SHP77 treated with DMSO at 0.1 percent for 48 hours (cell line): ENCODE results near the gene RSPO4.
"Not testable (repeated sequence)": the region's sequence is repeated elsewhere in the genome, so short reads cannot be mapped to it uniquely, and the experiment has no call there.

ENCODE experiments used
- DNase-seq: peaks from one replicate; lab custom pipeline; 2025; lab: John Stamatoyannopoulos, UW

Gene RSPO4

DNA sequence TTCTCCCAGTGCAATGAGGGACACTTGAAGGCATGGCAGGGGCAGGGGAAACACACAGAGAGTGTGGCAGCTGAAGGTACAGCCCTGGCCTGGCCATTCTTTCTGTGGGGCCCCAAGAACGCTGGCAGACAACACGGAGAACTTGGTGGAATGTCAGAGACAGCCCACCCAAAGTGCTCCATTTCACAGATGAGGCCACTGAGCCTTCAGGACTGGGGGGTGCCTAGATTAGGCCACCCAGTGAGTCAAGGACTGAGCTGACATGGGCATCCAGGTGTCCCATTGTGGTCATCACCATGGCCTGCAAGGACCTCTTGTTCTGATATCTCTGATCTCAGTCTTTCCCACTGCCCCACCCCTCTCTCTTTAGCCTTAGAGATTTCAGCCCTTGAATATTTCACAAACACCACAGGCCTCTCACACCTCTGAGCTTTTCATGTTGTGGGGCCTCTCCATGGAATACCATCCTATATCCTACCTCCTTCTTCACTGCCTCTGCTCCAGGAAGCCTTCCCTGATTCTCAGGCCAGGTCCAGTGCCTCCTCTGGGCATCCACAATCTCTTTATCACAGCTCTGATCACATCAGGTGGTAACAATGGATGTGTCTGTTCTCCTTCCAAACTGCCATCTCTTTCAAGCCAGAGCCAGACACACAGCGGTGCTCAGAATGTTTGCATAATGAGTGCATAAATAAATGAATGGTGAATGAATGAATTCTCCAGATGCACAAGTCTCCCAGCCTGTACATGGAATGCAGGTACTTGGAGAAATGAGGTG is 2.0 kb upstream of the RSPO4 start:
- DNase-seq = no peak

- DNase-seq = no peak
Measured at GRCh38 chr20:1002682-1003561, 811 bp upstream of the RSPO4 start.

GRCh38 chr20:1001116-1001515 is 995 bp downstream of the RSPO4 start:
- no peak for DNase-seq

- no peak for DNase-seq
Measured at GRCh38 chr20:998231-998830, 3.8 kb downstream of the RSPO4 start.

DNA sequence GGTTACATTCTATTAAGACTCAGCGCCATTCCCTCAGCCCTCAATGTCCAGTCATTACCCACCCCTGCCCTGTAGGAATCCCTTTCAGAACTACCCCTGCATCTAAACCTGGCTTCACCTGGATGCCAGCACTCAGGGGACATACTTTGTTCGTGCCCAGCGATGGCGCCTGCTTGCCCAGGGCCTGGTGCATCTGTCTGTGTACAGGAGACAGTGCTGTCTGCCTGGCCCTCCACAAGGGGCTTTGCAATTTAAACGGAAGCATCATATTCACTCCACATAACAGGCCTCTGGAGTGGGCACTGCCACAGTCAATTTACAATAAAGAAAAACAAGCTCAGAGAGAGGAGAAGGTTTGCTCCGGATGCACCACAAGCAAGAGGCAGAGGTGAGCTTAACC is 4.6 kb downstream of the RSPO4 start:
- no peak for DNase-seq

DNA sequence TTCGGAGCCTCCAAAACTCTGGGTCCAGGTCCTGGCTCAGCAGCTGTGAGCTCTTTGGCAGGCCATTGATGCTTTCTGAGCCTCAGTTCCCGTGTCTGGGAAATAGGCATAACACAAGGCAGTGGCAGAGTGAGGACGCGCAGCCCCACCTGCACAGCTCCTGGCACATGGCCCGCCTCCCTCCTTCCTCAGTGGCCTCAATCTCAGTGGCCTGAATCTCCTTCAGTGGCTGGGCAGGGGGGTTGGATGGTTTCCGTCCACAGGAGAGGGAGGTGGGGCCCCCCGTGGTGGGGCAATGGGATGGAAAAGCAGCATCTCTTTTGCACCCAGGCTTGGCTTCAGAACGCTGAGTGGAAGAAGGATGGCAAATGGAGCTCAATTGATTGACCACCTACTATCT is 5.1 kb downstream of the RSPO4 start:
- DNase-seq = no peak

DNA sequence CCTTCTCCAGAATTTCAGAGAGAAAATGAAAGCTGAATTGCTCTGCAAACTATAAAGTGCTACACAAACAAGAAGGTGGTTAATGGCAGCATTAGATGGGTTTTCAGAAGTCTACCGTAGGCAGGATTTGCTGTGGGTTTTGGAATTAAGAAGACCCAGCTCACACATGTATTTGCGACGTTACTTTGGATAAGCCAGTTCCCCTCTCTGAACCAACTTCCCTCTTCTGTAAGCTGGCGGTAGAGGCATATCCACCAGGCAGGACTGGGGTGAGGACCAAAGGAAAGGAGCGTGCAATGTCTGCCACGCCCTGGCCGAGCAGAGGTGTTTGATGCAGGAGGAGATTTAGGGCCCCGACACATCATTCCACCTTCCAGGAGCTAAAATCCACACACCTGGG is 6.9 kb downstream of the RSPO4 start:
- no peak for DNase-seq

GRCh38 chr20:992801-993535 is 9.1 kb downstream of the RSPO4 start:
- no peak for DNase-seq

- DNase-seq = no peak
Measured at GRCh38 chr20:991850-992249, 10.3 kb downstream of the RSPO4 start.

DNA sequence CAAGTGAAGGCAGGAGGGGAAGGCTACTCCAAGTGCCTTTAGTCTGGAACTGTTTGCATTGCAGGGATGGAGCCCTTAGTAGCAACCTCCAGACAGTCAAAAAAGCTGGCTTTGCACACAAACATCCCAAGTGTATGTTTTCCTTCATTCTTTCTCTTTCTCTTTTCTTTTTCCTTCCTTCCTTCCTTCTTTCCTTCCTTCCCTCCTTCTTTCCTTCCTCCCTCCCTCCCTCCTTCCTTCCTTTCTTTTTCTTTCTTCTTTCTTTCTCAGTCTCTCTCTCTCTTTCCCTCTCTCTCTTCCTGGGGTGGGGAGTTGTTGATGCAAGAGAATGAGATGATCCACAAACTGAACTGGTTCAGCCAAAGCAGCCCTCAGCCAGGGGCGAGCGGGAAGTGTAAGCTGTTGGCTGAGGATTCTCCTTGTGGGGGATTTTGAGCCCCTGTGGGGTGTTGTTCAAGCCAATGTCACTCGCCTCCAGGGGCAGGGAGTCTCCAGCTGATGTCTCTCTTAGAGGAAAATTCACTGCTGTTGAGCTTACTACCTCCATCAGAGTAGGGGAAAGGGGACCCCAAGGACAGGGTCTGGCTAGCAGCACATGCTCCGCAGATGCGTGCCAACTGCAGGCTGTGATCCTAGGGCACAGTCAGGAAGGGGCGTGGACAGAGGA is 11.7 kb downstream of the RSPO4 start:
- no peak for DNase-seq

- DNase-seq = no peak
Measured at GRCh38 chr20:988272-988671, 13.8 kb downstream of the RSPO4 start.

GRCh38 chr20:987677-988076 is 14.4 kb downstream of the RSPO4 start:
- DNase-seq = no peak

- DNase-seq = no peak
Measured at GRCh38 chr20:986733-987355, 15.3 kb downstream of the RSPO4 start.

- not testable (repeated sequence) for DNase-seq
Measured at GRCh38 chr20:984994-985393, 17.1 kb downstream of the RSPO4 start.

DNA sequence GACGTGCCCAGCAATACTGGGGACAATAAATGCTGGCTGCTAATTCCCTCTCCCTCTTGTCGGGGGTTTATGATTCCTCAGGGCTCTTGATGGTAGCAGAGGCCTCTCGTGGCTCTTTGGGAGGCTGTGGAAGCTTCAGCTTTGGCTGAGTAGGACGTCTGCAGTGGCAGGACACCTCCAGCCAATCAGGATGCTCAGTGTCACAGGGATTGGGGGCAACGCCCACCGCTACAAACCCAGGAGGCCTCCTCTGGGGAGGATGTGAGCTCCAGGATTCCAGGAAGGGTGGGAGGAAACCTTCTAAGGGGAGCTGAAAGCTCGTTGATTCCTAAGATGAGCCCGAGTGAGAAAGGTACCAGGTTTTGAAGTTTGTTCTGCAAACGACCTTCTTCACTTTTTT is 19.4 kb downstream of the RSPO4 start:
- no peak for DNase-seq

- DNase-seq = no peak
Measured at GRCh38 chr20:977021-977420, 25.1 kb downstream of the RSPO4 start.

DNA sequence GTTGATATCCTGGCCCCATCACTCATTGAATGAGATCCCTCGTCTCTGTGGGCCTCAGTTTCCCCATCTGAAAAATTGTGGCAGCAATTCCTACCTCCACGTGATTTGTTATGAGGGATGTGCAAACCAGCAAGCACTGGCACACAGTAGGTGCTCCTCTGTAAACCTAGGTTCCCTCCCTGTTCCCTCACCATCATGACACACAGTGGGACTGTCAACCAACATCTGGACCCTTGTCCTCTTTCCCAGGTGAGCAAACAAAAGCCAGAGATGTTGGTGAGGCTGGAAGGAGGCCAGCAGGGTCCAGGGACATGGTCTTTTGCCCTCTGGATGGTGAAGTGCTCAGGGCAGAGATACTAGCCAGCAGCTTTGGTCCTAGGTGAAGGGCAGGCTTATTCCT is 26.1 kb downstream of the RSPO4 start:
- DNase-seq = no peak

DNA sequence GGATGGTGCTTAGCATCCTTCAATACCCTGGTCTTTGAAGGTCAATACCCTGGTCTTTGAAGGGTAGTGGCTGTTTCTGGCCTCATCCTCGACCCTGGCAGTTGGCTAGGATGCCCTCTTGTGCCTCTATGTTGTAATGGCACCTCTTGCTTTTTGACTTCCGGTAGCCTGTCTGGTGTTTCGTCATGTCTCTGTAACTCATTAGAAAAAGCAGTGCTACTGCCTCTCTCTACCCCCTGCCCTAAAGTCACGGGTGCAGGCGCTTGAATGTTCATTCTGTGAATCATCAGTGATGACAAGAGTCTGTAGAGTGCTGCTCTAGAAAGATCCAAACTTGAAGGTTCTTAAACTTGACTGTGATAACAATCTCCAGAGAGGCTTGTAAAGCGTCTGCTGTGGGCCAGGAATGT is 28.3 kb downstream of the RSPO4 start:
- DNase-seq = peak; percentile 35

DNA sequence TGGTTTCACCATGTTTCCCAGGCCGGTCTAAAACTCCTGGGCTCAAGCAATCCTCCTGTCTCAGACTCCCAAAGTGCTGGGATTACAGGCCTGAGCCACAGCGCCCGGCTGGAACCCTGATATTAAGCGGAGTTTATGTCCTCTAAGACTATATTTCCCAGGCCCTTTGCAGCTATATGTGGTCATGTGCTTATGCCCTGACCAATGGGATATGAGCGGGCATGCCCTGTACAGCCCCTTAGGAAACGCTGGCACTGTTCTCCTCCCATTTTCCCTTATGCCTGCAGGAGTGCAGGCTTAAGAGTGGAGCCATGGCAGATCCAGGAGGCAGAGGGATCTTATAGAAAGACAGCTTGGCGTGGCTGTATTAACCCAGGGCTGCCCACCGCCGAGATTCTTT is 29.9 kb downstream of the RSPO4 start:
- no peak for DNase-seq

GRCh38 chr20:971346-971745 is 30.8 kb downstream of the RSPO4 start:
- no peak for DNase-seq

- no peak for DNase-seq
Measured at GRCh38 chr20:969868-970267, 32.2 kb downstream of the RSPO4 start.
